Femur (tissue), 1 donor: ENCODE measurements around the gene RPTOR.
"Not testable (repeated sequence)": the region's sequence is repeated elsewhere in the genome, so short reads cannot be mapped to it uniquely, and the experiment has no call there.

Source experiments
- DNase-seq: peaks from one replicate; pipeline ENCODE4 v3.0.0-alpha.2; 2017

RPTOR gene

DNA sequence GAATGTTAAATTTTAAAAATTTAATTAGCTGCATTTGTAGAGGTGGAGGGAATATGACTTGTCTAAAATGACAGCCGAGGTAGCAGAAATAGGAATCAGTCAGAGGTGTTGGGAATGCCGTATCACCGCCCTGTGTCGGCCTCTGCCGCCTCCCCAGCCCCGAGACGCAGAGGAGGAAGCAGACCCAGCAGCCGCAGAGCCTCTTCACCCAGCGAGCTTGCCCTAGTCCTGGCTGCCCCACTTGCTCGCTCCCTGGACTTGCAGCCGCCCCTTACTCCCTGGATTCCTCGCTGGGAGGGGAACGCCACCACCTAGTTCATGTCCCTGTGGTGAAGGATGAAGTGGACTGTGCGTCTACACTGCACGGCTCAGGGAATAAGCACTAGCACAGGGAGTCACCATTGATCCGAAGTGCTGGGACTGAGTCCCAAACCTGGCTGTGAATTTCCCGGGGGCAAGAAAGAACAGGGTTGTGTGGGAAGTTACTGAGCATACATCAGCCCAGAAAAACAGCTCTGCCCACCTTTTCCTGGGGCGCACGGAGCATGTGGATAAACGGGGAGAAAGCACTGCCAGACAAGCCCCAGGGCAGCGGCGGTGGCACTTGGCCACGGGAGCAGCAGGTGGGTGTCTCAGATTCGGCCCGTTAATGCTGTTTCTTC, 76.8 kb downstream of the RPTOR start:
- no peak for DNase-seq

DNA sequence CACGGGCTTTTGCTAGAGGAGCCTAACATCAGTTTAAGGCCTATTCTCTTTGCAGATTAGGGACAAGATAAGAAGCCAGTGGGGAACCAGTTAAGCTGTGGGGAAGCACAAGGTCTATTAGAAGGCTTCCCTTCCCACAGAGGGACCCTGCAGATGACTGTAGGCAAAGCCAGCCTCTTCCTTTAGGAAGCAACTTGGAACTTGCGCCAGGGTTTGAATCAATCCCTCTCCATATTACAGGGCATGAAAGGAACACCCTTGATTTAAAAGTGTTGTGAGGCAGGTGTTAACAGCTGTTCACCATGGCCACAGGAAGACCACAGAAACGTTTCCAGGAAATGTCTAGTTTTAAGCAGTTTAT, 77.3 kb downstream of the RPTOR start:
- DNase-seq, result no peak

DNA sequence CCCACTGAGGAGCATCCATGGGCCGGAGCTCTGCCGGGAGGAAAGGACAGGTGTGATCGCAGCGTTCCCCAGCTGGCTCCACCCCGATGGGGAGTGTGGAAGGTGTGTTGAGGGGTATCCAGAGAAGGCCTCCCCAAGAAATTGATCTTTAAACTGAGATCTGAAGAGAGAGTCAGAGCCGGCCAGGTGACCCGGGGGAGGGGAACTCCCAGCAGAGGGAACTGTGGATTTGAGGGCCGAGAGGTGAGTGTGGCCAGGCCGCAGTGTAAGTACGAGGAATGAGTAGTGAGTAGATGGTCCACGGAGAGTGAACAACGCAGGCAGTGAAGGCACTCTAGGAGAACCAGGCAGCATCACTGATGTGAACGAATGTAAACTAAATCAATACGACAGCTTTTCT, 80.2 kb downstream of the RPTOR start:
- DNase-seq, result no peak

GRCh38 chr17:80625627-80626026, 81.0 kb downstream of the RPTOR start:
- DNase-seq, result no peak

DNA sequence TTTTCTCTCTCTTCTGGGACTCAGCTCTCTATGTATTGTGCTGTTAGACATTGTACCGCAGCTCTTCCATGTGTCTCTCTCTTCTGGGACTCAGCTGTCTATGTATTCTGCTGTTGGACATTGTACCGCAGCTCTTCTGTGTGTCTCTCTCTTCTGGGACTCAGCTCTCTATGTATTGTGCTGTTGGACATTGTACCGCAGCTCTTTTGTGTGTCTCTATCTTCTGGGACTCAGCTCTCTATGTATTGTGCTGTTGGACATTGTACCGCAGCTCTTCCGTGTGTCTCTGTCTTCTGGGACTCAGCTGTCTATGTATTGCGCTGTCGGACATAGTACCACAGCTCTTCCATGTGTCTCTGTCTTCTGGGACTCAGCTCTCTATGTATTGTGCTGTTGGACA, 84.2 kb downstream of the RPTOR start:
- DNase-seq, result not testable (repeated sequence)

DNA sequence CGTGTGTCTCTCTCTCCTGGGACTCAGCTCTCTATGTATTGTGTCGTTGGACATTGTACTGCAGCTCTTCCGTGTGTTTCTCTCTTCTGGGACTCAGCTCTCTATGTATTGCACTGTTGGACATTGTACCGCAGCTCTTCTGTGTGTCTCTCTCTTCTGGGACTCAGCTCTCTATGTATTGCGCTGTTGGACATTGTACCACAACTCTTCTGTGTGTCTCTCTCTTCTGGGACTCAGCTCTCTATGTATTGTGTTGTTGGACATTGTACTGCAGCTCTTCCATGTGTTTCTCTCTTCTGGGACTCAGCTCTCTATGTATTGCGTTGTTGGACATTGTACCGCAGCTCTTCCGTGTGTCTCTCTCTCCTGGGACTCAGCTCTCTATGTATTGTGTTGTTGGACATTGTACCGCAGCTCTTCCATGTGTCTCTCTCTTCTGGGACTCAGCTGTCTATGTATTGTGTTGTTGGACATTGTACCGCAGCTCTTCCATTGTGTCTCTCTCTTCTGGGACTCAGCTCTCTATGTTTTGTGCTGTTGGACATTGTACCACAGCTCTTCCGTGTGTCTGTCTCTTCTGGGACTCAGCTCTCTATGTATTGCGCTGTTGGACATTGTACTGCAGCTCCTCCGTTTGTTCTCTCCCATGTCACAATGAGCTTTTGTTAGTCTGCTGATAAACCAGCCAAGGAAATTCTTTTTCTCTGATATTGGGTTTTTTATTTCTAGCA, 84.8 kb downstream of the RPTOR start:
- DNase-seq, result no peak

- DNase-seq, result no peak
These were observed 86.0 kb downstream of the RPTOR start for GRCh38 chr17:80630560-80631120.

GRCh38 chr17:80631142-80632045, 86.8 kb downstream of the RPTOR start:
- no peak for DNase-seq

GRCh38 chr17:80632046-80632581, 87.5 kb downstream of the RPTOR start:
- DNase-seq, result no peak

- no peak for DNase-seq
These were observed 88.6 kb downstream of the RPTOR start for GRCh38 chr17:80633207-80633606.

- no peak for DNase-seq
These were observed 89.4 kb downstream of the RPTOR start for GRCh38 chr17:80633994-80634566.

GRCh38 chr17:80636361-80637018, 91.9 kb downstream of the RPTOR start:
- no peak for DNase-seq

GRCh38 chr17:80637048-80637781, 92.6 kb downstream of the RPTOR start:
- DNase-seq, result no peak

GRCh38 chr17:80639658-80640057, 95.0 kb downstream of the RPTOR start:
- no peak for DNase-seq

DNA sequence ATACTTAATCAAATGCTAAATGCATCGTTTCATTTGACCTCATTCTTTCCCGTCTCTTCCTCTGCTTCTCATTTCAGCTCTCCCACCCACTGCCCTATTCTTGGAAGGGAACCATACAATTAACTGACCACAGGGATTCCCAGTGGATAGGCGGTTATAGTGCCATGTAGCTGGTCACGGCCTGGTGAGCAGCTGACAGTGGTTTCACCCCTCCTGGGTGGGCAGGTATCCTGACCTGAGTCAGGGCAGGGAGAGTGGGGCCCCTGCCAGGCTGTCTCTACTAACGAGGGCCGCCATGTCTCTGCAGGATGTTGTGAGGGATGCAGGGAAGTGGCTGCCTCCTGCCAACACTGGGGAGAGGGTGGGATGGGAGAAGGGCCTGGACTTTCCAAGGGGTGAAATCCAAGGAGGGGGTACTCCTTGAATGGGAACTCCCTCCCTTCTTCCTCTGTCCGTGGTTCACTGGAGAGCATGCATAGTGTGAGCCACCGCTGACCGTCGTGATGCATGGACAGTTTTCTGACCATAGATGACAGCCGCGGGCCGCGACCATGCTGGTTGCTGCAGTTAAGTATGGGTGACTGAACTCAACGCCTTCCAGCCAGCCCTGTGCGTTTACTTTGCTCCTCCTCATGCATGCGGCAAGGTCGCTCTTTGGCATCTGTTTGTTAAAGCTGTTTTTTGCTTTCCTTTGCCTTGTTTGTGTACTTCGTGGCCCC, 95.9 kb downstream of the RPTOR start:
- peak; percentile 54 for DNase-seq

DNA sequence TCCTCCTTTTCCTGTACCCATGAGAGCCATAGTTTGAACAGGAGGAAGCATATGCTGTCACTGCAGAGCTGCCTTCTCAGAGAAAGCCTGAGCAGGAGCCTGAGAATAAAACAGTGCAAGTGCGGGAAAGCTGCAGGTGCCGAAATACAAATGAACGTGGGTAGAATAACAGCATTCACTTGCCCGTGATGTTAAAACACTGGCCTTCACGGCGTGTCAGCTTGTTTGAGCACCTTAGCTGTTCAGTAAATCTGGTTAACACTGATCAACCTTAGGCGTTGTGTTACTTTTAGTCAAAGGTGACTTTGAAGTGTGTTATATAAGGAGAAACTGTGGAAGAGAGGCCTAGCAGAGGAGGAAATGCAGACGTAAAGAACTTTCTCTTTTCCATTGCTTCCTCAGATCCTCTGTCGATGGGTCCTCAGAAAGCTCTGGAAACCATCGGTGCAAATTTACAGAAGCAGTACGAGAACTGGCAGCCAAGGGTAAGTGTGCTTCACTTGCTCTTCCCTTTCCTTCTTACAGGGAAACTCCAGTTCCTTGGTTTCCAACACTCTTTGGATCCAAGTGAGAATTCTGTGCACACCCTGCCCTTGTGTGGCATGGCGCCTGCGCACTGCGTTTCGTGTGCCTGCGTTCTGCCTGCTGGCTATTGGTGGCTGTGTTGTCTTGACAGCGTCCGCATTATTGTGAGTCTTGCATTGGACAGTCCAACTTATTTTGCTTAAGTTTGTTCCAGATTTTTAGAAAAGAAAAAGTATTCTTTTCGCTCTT, 98.9 kb downstream of the RPTOR start:
- DNase-seq, result no peak

DNA sequence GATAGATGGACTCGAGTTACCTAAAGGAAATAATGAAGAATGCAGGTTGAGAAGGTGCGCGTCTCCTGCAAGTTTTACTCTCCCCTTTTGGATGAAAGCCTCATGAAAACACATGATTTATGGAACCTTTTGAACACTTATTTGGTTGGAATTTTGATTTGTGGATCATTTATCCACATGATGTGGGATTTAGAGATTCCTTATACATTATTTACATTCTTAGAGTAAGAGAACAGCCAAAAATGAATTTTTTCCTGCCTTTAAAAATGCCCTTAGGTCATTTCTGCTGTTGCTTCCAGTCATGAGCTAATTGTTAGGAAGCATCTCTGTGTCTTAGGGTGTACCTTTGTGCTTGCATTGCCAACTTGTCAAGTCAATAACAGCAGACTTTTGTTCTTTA, 99.9 kb downstream of the RPTOR start:
- no peak for DNase-seq

DNA sequence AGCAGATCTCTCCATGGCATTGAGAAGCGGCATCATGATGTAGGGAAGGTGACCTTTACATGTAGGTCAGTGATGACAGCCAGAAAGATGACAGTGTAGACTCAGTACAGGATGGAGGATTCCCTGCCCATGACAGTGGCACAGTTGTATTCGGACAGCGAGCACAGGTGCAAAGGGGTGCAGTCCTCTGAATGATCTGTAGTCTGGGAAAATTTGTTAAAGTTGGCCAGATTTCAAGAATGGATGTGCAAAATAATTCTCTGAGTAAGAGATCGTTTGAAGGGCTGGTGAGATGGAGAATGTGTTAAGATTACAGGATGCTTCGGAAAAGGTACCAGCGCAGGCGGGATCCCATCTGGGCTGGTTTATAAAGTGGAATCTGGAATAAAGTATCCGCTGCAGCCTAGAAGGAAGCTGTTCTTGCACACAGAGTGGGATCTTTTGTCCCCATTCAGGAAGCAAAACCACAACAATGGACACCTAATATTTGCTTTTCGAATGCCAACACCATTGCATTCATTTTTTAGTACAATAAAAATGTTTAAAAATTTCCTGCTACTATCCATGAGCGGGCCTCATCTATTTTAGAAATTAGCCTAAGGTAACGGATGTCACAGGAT, 101.2 kb downstream of the RPTOR start:
- DNase-seq, result no peak

DNA sequence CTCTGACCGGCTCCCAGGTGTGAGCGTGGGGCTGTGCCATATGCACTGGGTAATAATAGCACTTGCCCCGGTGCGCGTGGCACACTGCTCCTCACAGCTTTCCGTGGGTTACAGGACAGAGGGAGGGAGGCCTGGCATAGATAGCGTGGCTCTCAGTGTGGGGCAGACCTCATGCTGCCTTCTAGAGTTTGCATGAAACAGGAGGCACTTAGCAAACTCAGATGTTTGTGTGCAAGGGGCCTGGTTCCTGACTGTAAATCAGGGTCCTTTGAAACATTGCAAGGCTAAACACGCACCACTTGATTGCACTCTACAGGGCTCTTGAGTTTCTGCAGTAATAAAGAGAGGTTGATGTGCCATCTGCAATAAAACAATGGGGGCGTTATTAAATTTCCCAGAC, 101.7 kb downstream of the RPTOR start:
- DNase-seq, result no peak
